SW480 (cell line): ENCODE measurements around the gene ASF1B.

Experiments used
- DNase-seq: peaks from one replicate; pipeline ENCODE4 v3.0.0-alpha.2; 2016; ENCODE audit warnings: low spot score

The ASF1B gene

DNA sequence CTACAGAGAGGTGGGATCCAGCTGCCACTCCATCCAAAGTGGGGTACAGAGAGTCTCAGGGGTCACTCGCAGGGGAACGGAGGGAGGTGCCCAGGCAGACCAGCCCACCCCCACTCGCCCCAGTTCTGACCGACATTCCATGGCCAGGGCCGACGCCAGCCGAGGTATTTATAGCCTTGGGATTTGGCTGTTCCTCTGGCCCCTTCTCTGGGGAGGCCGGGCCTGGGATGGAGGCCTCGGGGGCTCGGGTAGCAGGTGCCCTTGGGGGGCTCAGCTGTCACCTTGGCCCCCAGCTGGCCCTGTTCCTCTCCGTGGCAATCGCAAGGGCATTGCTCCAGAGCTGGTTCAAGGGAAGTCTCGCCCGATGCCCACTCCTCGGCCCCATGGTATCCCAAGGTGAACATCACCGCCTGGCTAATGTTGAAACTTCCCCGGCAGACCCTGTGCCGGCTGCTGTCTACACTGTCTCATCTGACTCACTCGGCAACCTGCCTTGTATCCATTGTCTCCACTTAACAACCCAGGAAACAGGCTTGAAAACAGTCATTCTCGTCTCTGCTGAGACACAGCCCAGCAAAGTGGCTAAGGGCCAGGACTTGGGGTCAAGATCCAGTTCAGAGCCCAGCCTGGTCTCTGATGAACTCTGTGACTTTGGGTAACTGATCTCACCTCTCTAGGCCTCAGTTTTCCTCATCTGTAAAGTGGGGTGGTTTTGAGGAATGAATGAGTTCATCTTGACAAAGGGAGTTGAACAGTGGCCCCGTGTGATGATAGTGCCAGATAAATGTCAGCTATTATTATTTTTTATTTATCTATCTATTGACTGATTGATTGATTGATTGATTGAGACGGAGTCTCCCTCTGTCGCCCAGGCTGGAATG lies 28.6 kb downstream of the ASF1B start:
- DNase-seq: no peak

DNA sequence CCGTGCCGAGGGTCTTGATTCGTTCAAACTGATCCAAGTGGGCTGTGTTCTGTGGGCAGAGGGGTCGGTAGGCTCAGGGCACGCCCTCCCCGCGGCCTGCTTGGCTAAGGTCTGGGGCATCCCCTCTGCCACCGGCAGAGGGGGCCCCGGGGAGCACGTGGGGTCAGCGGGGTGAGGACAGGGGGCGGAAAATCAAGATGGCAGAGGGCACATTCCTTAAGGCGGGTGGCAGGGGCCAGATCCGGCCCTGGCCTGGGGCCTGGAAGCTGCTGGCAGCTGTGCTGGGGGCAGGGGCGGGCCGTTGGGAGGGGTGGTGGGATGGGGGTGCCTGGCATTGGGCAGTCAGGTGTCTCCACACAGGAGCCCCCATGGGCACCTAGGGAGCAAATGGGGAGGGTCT lies 29.5 kb downstream of the ASF1B start:
- DNase-seq: no peak

DNA sequence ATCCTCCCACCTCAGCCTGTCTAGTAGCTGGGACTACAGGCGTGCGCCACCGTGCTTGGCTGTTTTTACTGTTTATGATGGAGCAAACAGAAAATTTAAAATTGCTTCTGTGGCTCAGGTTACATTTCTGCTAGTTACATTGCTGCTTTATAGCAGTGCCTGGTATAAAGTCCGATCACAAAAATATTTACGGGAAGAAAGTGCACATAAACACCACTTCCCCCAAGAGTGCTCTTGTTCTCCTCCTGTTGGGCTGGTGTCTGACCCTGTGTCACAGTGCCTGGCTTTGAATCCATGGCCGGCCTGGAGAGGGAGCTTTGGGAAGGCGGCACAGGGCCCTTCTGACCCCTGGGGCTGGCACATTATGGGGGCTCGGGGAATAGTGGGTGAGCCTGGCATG lies 30.7 kb downstream of the ASF1B start:
- no peak for DNase-seq

DNA sequence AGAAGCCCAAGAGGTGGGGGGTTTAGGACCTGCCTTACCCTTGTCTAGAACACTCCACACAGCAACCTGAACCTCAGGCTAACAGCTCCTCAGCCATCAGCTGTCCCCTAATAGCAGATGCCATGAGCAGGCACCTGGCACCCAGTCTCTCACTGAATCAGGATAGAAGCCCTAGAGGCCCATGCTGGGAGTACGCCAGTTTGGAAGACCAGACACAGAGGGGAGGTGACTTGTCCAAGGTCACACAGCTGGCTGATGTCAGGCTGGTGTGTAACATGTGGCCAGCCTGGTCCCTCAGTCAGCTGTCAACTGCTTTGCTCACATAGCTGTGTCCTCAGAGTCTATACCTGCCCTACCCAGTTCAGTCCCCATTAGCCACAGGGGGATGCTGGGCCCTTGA lies 33.1 kb downstream of the ASF1B start:
- no peak for DNase-seq

DNA sequence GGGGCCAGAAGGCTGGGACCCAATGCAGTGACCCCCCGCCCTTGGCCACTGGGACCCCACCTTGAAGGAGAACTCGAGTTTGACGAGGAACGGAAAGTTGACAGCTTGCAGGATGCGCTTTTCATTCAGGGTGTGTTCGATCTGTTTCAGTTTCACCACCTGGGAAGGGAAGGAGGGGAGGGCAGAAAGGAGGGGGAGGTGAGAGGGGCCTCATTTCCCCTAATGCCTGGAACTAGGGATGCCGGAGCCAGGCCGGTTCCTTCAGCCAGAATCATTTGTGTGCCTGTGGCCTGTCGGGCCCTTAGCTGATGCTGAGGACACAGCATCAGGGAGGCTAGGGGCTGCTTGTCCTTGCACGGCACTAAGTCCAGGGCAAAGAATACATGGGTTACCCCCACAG lies 33.6 kb downstream of the ASF1B start:
- no peak for DNase-seq

DNA sequence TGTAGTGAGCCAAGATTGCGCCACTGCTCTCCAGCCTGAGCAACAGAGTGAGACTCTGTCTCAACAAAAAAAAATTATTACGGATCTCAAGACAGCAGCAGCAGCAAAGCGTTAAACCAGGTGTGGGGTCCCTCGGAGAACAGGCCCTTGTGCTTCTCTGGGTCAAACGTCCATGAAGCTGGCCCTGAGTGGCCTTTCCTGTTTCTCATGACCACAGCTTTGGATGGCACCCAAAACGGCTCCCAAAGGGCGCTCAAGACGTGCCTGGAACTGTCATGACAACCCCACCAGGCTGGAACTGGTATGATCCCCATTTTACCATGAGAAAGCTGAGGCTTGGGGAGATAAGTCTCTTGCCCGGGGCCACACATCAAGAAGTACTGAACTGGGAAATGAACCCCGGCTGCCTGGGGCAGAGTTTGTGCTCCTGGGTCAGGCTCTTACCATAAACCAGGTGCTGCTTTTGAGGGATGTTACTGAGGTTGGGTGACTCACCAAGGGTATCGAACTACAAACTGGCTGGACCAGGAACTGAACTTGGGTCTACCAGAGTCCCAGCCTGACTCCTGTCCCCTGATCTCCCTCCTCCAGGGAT lies 34.2 kb downstream of the ASF1B start:
- no peak for DNase-seq

DNA sequence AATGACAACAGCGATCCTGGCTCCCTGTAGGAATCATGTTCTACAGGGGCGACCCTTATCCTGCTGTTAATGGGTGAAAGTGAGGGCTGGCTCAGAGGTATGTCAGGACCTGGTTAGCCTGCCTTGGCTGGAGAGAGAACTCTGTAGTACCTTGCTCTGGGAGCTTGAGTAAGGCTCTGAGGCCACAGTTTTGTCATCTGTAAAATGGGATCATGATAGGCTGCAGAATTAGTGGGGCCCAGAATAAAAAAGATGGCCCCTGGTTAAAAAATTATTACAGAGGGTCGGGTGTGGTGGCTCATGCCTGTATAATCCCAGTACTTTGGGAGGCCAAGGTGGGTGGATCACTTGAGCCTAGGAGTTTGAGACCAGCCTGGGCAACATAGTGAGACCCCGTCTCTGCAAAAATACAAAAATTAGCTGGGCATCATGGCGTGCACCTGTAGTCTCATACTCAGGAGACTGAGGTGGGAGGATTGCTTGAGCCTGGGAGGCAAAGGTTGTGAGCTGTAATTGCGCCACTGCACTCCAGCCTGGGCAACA lies 35.3 kb downstream of the ASF1B start:
- DNase-seq: no peak

DNA sequence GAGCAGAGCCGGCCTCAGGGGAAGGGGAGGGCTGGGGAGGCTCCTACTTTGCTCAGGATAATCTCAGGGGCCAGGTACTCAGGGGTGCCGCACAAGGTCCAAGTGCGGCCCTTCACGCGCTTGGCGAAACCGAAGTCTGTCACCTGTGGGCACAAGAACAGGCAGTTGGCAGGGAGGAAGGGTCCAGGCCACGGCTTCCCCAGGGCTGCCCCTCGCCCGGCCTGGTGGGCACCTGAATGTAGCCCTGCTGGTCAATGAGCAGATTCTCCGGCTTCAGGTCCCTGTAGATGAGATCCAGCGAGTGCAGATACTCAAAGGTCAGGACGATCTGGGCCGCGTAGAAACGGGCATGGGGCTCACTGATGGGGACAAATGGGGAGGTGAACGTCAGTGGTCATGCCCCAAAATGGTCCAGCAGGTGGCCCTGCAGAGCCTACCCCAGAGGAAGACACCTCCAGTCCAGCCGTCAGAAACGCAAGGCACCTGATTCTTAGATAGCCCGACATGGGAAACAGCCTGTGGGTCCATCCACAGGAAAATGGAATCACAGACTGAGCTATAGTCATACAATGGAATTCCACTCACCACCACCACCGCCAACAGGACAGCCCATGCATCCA lies 38.7 kb downstream of the ASF1B start:
- DNase-seq: peak; percentile 26

DNA sequence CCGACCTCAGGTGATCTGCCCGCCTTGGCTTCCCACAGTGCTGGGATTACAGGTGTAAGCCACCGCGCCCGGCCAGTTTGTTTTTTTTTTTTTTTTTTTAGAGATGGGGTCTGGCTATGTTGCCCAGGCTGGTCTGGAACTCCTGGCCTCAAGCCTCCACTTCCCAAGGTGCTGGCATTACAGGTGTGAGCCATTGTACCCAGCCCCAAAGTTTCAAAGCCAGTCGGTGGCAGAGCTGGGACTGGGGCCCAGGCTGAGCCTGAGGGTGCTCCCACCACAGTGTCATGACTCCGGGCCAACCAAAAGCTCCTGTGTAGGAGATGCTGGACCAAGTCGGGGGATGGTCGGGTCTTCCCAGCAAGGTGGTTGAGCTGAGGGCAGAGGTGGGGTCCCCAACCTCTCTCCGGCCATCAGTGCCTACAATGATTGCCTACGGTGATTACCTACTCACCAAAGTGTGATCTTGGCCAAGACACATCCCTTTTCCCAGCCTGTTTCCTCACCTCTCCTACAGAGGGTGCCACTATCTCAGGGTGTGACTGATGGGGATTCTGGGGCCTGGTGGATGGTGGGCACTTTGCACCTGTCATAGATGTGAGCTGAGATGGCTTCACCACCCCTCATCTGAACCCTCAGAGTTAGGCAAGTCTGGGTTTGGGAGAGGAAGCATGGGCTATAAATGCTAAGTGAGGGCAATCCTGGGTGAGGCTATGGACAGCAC lies 40.0 kb downstream of the ASF1B start:
- DNase-seq: no peak

DNA sequence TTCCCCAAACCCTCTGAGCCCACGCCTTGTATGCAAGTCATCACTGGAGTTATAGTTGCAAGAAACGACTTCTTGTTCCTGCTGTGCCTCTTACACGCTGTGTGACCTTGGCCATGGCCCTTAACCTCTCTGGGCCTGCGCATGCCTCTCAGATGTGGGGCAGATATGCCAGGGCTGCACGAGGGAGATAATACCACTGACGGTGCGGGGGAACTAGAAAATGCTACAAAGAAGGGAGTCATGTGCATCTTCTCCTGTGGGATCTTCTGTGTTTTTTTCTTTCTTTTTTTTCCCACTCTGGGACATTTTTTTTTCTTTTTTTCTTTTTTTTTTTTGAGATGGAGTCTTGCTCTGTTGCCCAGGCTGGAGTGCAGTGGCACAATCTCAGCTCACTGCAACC lies 41.5 kb downstream of the ASF1B start:
- DNase-seq: no peak

DNA sequence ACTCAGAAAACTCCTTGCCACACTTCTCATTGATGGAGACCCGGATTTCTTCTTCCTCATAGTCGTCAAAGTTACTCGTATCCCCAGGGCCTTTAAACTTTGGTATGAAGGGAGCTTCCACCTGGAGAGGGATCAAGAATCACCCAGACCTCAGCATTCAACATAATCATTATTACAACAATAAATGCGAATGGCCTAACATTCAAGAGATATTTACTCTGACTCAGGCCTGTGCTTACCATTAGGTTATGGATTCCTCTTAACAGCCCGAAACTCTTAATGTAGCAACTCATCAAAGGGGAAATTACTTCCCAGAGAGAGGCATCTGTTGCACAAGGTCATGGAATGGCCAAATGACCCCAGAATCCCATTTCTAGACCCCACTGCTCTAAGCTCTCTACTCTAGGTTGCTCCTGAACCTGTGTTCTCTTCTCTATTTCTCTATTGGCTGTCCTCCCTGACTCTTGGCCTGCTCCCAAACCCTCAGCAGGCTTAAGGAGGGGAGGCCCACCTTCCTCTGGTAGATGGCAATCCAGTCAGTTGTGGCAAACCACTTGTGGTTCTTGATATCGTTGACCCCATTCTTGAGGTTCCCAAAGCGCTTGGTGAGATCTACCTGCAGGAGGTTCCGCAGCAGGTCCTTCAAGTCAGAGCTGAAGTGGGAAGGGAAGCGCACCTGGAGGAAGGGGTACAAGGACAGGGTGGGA lies 43.1 kb downstream of the ASF1B start:
- DNase-seq: no peak

DNA sequence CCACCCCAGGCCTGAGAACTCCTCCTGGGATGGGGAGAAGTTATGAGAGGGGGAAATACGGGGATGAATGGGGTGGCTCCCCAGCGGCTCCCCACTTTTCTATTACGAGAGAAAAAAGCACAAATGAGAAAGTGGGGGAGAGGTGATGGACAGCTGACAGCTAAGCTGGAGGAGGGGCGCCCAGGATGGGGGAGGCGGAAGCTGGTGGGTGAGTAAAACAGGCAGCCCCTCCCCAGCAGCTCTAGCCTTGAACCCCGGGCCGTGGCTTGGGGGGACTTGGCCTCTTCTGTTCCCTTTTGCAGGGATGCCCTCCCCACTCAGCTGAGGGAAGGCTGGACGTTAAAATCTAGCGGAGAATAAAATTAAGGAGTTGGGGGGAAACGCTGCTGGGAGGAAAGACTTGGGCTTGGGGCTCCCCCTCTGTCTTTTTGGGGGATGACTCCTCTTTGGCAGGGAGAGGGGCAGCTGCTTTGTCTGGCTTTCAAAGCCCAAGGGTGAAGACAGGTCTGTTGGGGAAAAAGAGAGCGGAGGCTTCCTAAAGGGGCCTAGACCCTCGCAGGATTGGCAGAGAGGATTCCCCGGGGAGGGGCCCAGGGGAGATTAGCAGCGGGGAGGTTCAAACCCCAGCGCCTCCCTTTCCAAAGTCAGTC lies 44.5 kb downstream of the ASF1B start:
- no peak for DNase-seq

DNA sequence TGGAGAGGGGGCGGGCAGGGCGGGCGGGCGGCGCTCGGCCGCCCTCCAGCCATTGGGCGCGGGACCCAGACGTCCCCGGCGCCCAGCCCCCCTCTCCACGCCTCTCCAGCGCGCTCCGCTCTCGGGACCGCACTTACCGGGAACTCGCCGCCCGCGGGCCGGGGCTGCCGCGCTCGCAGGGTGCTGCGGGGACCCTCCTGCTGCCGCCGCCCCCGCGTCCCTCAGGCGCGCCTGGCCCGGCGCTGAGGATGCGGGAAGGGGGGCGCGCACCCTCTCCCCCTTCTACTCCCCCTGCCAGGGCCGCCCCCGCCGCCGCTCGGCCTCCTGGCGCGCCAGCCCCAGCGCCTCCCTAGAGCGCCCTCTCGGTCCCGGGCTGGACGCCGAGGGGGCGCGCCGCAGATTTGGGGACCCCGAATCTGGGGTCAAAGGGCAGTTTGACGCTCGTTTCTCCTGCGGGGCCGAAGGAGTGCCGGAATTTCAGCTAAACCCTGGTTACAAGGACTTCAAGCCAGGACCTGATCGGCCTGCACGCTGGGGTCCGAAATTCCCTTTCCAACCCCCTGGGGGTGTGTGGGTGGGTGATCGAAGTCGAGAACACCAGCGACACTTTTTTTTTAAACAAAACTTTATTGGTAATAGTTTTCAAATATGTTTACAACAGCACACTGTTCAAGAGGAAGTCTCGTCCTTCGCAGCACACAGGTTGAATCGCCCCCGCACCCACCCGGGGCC lies 45.1 kb downstream of the ASF1B start:
- DNase-seq: peak; percentile 91

DNA sequence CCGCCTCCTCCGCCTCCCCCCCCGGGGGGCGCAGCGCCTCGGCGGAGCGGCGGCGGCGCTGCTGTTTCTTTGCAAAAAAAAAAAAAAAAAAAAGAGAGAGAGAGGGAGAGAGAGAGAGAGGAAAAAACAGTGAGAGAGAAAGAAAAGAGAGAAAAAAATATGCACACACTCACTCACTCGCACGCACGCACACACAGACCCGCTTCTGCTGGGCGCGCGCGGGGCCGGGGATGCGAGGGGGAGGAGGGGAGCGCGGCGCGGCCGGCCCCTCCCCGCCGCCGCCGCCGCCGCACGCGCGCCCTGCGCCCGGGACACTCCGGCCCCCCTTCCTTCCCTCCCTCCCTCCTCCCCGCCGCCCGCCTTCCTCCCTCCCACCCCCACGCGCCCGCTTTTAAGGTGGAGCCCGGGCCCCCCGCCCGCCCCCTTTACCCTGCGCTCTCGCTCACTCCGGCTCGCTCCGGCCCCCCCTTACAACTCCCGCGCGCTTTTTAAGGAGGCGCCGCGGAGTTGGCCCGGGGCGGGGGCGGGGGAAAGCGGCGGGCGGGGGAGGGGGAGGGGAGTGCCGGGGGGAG lies 45.8 kb downstream of the ASF1B start, which contains the start of gene SAMD1:
Gene SAMD1 (minus strand): TSS at position 243 of the 572 bp plus-strand sequence.
- DNase-seq: peak; percentile 89

DNA sequence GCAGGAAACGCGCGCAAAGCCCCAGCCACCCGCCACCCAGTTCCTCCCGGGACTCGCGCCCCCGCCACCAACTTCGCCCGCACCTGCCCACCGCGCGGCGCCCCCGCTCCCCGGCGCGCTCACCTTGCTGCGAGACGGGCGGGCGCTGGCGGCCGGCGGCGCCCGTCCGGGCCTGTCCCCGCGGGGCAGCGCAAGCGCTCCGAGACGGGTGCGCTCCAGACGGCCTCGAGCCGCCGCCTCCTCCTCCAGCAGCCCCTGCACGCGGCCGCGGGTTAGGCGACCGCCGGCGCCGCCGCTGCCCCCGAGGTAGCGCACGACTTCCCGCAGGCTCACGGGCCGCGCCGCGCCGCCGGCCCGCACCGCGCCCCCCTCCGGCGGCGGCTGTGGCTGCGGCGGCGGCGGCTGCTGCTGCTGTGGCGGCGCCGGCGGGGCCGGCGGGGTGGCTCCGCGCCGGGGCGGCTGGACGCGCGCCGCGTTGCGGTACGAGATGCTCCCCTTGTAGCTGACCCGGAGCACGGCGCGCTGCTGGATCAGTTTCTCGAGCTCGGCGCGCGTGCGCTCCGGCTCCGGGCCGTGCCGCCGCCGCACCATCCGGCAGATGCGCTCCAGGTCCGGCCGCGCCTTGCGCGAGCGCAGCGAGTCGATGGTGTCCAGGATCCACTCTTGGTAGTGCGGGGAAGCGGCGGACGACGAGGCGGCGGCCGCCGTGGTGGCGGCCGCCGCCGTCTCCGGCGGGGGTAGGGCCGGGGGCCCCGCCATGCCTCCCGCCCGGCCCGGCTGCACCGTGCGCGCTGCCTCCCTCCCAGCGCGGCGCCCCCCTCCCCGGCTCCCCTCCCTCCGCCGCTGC lies 46.5 kb downstream of the ASF1B start:
- peak; percentile 71 for DNase-seq

DNA sequence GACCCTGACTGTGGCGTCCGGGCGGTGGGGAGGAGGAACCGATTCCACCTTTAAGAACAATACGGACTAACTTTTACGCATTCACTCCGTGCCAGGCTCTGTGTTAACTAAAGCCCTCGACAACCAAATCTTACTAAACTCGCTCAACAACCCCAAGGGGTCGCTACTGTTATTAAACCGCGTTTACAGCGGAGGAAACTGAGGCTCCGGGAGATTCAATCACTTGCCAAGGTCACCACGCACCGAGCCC lies 47.1 kb downstream of the ASF1B start:
- no peak for DNase-seq

DNA sequence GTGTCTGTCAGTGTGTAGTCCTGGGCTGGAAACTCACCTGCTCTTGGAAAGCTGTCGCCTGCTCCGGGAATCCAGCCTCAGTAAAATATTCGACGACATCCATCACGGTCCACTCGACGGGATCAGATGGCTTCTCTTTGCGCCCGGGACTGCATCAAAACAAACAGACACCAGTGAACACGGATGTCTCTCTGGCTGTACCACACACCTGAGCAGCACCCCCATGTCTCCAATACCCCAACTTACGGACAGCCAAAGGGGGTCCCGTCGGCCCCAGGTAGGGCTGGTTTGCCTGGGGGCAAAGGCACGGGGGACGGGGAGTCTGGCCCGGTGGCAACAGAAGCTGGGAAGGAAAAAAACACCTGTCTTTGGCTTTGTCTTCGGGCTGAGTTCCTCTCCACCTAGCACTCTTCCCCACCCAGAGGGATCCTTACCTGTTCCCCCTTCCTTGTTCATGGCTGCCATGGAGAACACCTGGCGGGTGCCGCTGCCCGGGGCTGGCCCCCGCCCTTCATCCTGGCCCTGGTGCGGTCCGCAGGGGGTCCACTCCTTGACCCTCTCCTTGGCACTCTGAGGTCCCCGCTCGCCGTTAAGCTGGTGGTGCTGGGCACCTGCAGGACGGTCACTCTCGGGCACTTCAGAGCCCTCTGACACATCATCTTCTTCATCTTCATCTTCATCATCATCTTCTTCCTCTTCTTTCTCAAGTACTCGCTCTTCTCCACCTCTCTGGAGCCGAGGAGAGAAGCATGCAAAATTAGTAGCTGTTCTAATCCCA lies 47.6 kb downstream of the ASF1B start:
- no peak for DNase-seq

DNA sequence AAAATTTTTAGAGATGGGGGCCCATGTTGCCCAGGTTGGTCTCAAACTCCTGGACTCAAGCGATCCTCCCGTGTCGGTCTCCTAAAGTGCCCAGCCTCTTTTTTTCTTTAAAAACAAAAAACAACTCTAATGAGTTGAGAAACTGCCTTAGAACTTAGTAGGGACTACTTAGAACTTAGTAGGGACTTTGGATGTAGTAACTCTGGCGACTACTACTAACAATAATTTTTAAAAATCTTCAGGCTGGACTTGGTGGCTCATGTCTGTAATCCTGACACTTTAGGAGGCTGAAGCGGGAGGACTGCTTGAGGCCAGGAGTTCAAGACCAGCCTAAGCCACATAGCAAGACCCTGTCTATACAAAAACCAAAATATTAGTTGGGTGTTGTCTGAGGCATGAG lies 50.3 kb downstream of the ASF1B start:
- DNase-seq: no peak
